Mucosa of descending colon (tissue), 3 donors: ENCODE results near the gene OR6C2. TPM values are rescaled to one million over a fixed set of nuclear protein-coding genes. Genes with fewer than 3 reads are reported as not detected.
"Not testable (repeated sequence)": the region's sequence is repeated elsewhere in the genome, so short reads cannot be mapped to it uniquely, and the experiment has no call there.

ENCODE experiments used
- ATAC-seq: fragments of 200-7000 bp; cut with Tn5 transposase; one replicate; pipeline ENCODE4 v1.9.1; 2020; ENCODE audit warnings: mild to moderate bottlenecking, moderate library complexity
- DNase-seq, 3 donors: peaks; one replicate each; pipeline ENCODE4 v3.0.0-alpha.2; 2020
- H3K36me3 ChIP-seq: fragments of 200-600 bp; one replicate; pipeline ENCODE4 v1.8.0; 2021; ENCODE audit warnings: low read depth, mild to moderate bottlenecking
- H3K4me1 ChIP-seq: fragments of 200-600 bp; one replicate; pipeline ENCODE4 v1.8.0; 2021; ENCODE audit warnings: low read depth, mild to moderate bottlenecking
- H3K4me3 ChIP-seq: fragments of 200-600 bp; one replicate; pipeline ENCODE4 v1.8.0; 2021; ENCODE audit warnings: mild to moderate bottlenecking
- H3K9me3 ChIP-seq: fragments of 200-600 bp; one replicate; pipeline ENCODE4 v1.8.0; 2021; ENCODE audit warnings: mild to moderate bottlenecking
- CTCF ChIP-seq: fragments of 200-600 bp; IDR thresholded peaks from one replicate; pipeline ENCODE4 v1.8.0; 2022; ENCODE audit warnings: antibody characterized with exemption, mild to moderate bottlenecking
- intact Hi-C, 2 donors: fragments of 100-400 bp; cut with DNase I in 1 of 2; cut with micrococcal nuclease in 1 of 2; formaldehyde crosslinking; loops; one replicate each; pipeline versions ENCODE4 v1.11.0 to v1.11.1; 2022; cut with DNase I, micrococcal nuclease
- total RNA-seq, 3 donors: library from RNA; stranded (reverse); fragmentation: NEBNext Ultra II Directional in 2 of 3; extraction: Animal tissue kit (Norgen Biotek cat#: 25700) in 2 of 3; gene quantifications; one replicate each; pipeline versions ENCODE4 v1.2.1 to v1.2.4, GENCODE V29; 2021 to 2023
- donor health status: DM: no; HTN: no; CAD: no; lungs with moderate emphysema.
- donor health status: DM: no; HTN: no; CAD: no.
- donor health status: DM: no; HTN: yes; CAD: no.

The OR6C2 gene
- total RNA-seq, 3 donors from 2014 or later, result not detected

- TF ChIP-seq CTCF, result no peak
- Histone ChIP-seq H3K36me3 (no peaks in the 10 kb centered on the region), H3K4me1 (no peaks in the 10 kb centered on the region), H3K4me3 (no peak overlapping the region), H3K9me3 (no peaks in the 10 kb centered on the region)
- DNase-seq (no peak), ATAC-seq (no peak)
- intact Hi-C loops, result no loop called here
Observed at GRCh38 chr12:55416961-55417360, 26.9 kb upstream of the OR6C2 start.

- no peak for TF ChIP-seq CTCF
- H3K4me1 ChIP-seq, result no peaks in the 10 kb centered on the region
Observed at GRCh38 chr12:55420307-55420962, 23.4 kb upstream of the OR6C2 start.

GRCh38 chr12:55425954-55426353, 17.9 kb upstream of the OR6C2 start, which contains the start of gene OR6C76:
Gene OR6C76 (plus strand): TSS chr12:55426254. CDS start chr12:55426254, 0 bp downstream.
- H3K9me3 ChIP-seq, result no peaks in the 10 kb centered on the region
- TF ChIP-seq CTCF, result no peak
- no peaks in the 10 kb centered on the region for H3K36me3 ChIP-seq
- intact Hi-C loops, result no loop called here
- no peaks in the 10 kb centered on the region for H3K4me1 ChIP-seq
- H3K4me3 ChIP-seq, result no peak within 1 kb of the TSS
- no peak for ATAC-seq
- no peak for DNase-seq

More at GRCh38 chr12:55420307-55420962, 23.4 kb upstream of the OR6C2 start:
- H3K4me3 ChIP-seq, result no peak overlapping the region
- DNase-seq (no peak), ATAC-seq (no peak)
- no peaks in the 10 kb centered on the region for H3K36me3 ChIP-seq
- no peaks in the 10 kb centered on the region for H3K9me3 ChIP-seq
- intact Hi-C loops, result no loop called here

GRCh38 chr12:55428331-55429243, 15.3 kb upstream of the OR6C2 start:
- DNase-seq (no peak), ATAC-seq (no peak)
- intact Hi-C loops, result no loop called here
- Histone ChIP-seq H3K36me3 (no peaks in the 10 kb centered on the region), H3K4me1 (no peaks in the 10 kb centered on the region), H3K9me3 (no peaks in the 10 kb centered on the region), H3K4me3 (no peak overlapping the region)
- no peak for TF ChIP-seq CTCF

GRCh38 chr12:55441233-55441632, 2.6 kb upstream of the OR6C2 start:
- H3K36me3 ChIP-seq, ATAC-seq, H3K4me3 ChIP-seq, H3K9me3 ChIP-seq, H3K4me1 ChIP-seq, intact Hi-C loops, DNase-seq: not testable (repeated sequence)

GRCh38 chr12:55445357-55445756, 1.5 kb downstream of the OR6C2 start:
- no peaks in the 10 kb centered on the region for H3K36me3 ChIP-seq
- H3K9me3 ChIP-seq, result peaks cover 6% of the 10 kb centered on the region
- TF ChIP-seq CTCF, result no peak
- H3K4me3 ChIP-seq, result no peak overlapping the region
- ATAC-seq, result no peak
- no peak for DNase-seq
- no peaks in the 10 kb centered on the region for H3K4me1 ChIP-seq
- intact Hi-C loops, result no loop called here
